WI38 (cell line): ENCODE measurements around the gene MTMR3.

Experiments
- H3K4me3 ChIP-seq: 2 replicates; pipeline ENCODE4 v1.5.1; 2011; ENCODE audit warnings: low read depth, mild to moderate bottlenecking, control low read depth, low read length
- TF ChIP-seq, protein P1 (sequence below): IDR thresholded peaks from 2 replicates; pipeline ENCODE4 v1.5.1; 2012; ENCODE audit warnings: low read depth, mild to moderate bottlenecking, control low read depth, low read length

Gene MTMR3

DNA sequence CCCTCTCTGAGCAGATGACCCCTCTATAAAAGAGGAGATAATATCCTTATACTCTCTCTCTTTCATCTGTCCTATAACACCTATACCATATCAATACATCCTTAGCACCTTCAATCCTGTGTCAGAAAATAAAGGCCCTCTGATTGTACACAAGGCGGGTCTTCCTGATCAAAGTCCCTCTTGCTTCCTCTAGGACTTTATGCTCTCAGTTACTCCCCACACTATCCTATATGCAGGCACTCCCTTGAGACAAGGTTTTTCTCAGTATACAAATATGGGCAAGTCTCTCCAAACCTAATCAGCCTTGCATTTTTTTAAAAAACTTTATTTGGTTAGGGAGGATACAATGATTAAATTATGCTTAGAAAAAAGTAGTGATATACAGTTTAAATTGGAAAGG is 180.0 kb downstream of the MTMR3 start:
- TF ChIP-seq, protein P1, sequence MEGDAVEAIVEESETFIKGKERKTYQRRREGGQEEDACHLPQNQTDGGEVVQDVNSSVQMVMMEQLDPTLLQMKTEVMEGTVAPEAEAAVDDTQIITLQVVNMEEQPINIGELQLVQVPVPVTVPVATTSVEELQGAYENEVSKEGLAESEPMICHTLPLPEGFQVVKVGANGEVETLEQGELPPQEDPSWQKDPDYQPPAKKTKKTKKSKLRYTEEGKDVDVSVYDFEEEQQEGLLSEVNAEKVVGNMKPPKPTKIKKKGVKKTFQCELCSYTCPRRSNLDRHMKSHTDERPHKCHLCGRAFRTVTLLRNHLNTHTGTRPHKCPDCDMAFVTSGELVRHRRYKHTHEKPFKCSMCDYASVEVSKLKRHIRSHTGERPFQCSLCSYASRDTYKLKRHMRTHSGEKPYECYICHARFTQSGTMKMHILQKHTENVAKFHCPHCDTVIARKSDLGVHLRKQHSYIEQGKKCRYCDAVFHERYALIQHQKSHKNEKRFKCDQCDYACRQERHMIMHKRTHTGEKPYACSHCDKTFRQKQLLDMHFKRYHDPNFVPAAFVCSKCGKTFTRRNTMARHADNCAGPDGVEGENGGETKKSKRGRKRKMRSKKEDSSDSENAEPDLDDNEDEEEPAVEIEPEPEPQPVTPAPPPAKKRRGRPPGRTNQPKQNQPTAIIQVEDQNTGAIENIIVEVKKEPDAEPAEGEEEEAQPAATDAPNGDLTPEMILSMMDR = no peak
- no peak overlapping the region for H3K4me3 ChIP-seq

DNA sequence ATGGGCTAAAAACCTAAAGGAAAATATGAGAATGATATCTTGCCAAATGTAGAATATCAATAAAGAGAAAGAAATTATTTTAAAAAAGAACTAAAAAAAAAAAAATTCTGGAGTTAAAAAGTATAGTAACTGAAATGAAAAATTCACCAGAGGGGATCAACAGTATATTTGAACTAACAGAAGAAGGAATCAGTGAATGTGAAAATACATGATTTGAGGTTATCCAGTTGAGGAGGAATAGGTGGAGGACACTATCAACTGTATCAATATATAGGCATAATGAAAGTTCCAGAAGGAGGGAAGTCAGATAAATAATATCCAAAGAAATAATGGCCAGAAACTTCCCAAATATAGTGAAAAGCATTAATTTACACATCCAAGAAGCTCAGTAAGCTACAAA is 181.2 kb downstream of the MTMR3 start:
- TF ChIP-seq, protein P1 = no peak
- H3K4me3 ChIP-seq = no peak overlapping the region

DNA sequence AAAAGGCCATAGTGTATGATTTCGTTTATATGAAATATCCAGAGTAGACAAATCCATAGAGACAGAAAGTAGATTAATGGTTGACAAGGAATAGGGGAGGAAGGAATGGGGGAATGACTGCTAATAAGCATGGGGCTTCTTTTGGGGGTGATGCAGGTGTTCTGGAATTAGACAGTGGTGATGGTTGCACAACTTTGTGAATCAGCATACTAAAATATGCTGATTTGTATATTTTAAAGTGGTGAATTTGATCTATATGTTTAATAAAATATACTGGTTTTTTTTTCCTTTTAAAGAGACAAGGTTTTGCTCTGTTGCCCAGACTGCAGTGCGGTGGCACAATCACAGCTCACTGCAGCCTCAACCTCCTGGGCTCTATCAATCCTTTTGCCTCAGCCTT is 190.8 kb downstream of the MTMR3 start:
- H3K4me3 ChIP-seq = no peak overlapping the region
- TF ChIP-seq, protein P1 = no peak

DNA sequence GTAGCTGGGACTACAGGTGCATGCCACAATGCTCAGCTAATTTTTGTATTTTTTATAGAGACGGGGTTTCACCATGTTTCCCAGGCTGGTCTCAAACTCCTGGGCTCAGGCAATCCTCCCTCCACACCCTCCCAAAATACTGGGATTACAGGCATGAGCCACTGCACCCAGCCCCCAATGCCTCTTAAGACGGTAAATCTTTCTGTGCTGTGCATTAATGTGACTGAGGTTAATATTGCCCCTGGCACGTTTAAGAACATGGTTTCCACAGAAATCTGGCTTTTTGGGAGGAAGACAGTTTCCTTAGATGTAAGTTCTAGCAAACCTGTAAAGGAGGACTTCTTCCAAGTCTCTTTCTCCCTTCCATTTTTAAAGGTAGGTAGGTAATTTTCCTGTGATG is 191.2 kb downstream of the MTMR3 start:
- TF ChIP-seq, protein P1 = no peak
- H3K4me3 ChIP-seq = no peak overlapping the region

DNA sequence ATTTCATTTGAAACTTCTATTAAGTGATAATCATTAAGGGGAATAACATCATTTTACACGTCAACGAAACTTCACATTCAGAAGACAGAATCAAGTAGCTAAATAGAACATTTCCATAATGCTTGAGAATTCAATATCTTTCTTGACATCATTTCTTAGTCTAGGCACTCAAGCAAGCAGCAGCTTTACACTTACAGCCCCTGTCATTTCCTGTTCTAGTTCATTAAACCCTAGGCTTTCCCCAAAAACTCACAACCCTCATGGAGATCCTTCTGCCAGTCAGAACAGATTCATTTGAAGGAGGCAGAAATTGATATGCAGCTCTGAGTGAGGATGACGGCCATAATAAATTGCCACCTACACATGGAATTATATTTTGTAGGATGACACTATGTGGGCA is 192.0 kb downstream of the MTMR3 start:
- TF ChIP-seq, protein P1 = no peak

DNA sequence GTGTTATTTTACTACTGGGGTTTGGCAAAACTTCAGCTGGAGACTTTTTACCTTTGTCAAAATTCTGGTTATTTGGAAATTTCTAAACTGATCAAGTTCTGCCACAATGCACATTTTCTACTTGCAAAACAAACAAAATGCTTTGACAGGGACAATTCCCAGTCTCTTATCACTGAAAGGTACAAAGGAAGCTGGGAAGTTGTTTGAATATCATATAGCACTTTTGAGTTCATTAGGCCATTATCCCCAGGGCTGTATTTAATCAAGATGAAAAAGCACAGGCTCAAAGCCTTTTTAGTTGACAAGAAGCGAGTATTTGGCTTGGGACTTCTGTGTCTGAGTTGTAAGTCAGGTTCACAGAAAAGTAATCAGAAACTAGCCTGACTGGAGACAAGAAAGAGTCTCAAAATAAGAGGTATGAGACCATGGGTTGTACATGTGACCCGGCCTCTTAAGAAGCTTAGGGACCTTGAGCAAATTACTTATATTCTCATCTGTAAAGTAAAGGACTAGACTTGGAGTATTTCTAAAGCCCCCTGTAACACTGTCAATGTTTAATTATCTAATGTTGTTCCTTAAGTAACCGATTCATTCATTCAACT is 194.4 kb downstream of the MTMR3 start:
- TF ChIP-seq, protein P1 = no peak
- no peak overlapping the region for H3K4me3 ChIP-seq

More for the DNA sequence above, 192.0 kb downstream of the MTMR3 start:
- no peak overlapping the region for H3K4me3 ChIP-seq

DNA sequence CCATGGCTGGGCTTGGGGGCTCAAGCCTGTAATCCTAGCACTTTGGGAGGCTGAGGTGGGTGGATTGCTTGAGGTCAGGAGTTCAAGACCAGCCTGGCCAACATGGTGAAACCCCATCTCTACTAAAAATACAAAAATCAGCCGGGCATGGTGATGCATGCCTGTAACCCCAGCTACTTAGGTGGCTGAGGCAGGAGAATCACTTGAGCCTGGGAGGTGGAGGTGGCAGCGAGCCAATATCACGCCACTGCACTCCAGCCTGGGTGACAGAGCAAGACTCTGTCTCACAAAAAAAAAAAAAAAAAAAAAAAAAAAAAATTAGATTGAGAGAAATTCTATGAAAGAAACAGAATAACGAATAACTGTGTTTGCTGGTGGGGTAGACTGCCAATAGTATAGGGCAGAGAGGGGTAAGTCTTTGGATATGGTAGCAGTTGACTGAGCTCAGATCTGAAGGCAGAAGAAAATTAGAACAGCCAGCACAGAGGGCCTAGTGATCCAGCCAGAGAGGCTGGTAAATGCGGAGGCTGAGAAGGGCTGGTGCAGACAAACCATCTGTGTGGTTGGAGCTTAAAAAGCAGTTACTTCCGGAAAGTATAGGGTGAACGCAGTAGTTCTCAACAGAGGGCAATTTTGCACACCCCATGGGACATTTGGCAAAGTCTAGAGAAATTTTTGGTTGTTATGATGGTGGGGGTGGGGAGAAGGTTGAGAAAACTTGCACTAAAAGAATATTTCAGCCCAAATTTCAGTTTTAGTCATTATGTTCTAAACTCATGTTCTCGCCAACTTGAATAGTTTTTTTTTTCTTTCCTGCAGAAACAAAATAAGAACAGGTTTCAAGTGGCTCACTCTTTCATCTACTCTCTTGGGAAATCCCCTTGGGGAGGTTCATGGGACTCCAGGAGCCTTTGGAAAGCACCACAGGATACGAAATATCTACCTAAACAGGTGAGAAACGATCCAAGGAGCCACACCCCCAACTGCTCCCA is 195.6 kb downstream of the MTMR3 start:
- TF ChIP-seq, protein P1 = no peak
- no peak overlapping the region for H3K4me3 ChIP-seq
